DMS 273 treated with DMSO at 0.1 percent for 48 hours (cell line): Measurements from ENCODE around the gene ANKRD36C.
"Not testable (repeated sequence)": the region's sequence is repeated elsewhere in the genome, so short reads cannot be mapped to it uniquely, and the experiment has no call there.

ENCODE experiments used
- DNase-seq: peaks from one replicate; lab custom pipeline; 2025; lab: John Stamatoyannopoulos, UW

ANKRD36C gene

GRCh38 chr2:96006248-96006647 lies 14.6 kb upstream of the ANKRD36C start:
- DNase-seq, result not testable (repeated sequence)

GRCh38 chr2:95992520-95993272 lies 1.1 kb upstream of the ANKRD36C start:
- DNase-seq, result not testable (repeated sequence)

- DNase-seq, result not testable (repeated sequence)
Measured at GRCh38 chr2:95992102-95992501, 478 bp upstream of the ANKRD36C start.

GRCh38 chr2:95990884-95991283 lies 740 bp downstream of the ANKRD36C start:
- not testable (repeated sequence) for DNase-seq

GRCh38 chr2:95951662-95952061 lies 40.0 kb downstream of the ANKRD36C start:
- DNase-seq, result not testable (repeated sequence)

- DNase-seq, result not testable (repeated sequence)
Measured at GRCh38 chr2:95948039-95948438, 43.6 kb downstream of the ANKRD36C start.

- DNase-seq, result not testable (repeated sequence)
Measured at GRCh38 chr2:95939947-95940346, 51.7 kb downstream of the ANKRD36C start.

- DNase-seq, result not testable (repeated sequence)
Measured at GRCh38 chr2:95930740-95931139, 60.9 kb downstream of the ANKRD36C start.

GRCh38 chr2:95917007-95917406 lies 74.6 kb downstream of the ANKRD36C start:
- not testable (repeated sequence) for DNase-seq

- DNase-seq, result not testable (repeated sequence)
Measured at GRCh38 chr2:95915131-95915530, 76.5 kb downstream of the ANKRD36C start.

GRCh38 chr2:95911431-95911830 lies 80.2 kb downstream of the ANKRD36C start:
- DNase-seq, result not testable (repeated sequence)

- not testable (repeated sequence) for DNase-seq
Measured at GRCh38 chr2:95894443-95894842, 97.2 kb downstream of the ANKRD36C start.

GRCh38 chr2:95867929-95868328 lies 123.7 kb downstream of the ANKRD36C start:
- DNase-seq, result not testable (repeated sequence)

GRCh38 chr2:95867047-95867677 lies 124.5 kb downstream of the ANKRD36C start:
- DNase-seq, result not testable (repeated sequence)

- not testable (repeated sequence) for DNase-seq
Measured at GRCh38 chr2:95862121-95862520, 129.5 kb downstream of the ANKRD36C start.

GRCh38 chr2:95836151-95836550 lies 155.5 kb downstream of the ANKRD36C start:
- DNase-seq, result no peak

- DNase-seq, result not testable (repeated sequence)
Measured at GRCh38 chr2:95834077-95835013, 157.3 kb downstream of the ANKRD36C start.

- DNase-seq, result not testable (repeated sequence)
Measured at GRCh38 chr2:95824218-95824617, 167.4 kb downstream of the ANKRD36C start.

GRCh38 chr2:95817521-95817920 lies 174.1 kb downstream of the ANKRD36C start:
- not testable (repeated sequence) for DNase-seq

GRCh38 chr2:95813311-95813710 lies 178.3 kb downstream of the ANKRD36C start:
- DNase-seq, result not testable (repeated sequence)

- DNase-seq, result no peak
Measured at GRCh38 chr2:95799892-95800291, 191.7 kb downstream of the ANKRD36C start.
